Measurements from ENCODE around the gene NYNRIN. TPM values are rescaled to one million over a fixed set of nuclear protein-coding genes. Genes with fewer than 3 reads are reported as not detected.

Gene NYNRIN
- total and polyA plus RNA-seq, 2 donors (not counting 3 experiments of a cell fraction or from before 2014, with no cell fraction given) = 37.2 to 42.8 TPM

DNA sequence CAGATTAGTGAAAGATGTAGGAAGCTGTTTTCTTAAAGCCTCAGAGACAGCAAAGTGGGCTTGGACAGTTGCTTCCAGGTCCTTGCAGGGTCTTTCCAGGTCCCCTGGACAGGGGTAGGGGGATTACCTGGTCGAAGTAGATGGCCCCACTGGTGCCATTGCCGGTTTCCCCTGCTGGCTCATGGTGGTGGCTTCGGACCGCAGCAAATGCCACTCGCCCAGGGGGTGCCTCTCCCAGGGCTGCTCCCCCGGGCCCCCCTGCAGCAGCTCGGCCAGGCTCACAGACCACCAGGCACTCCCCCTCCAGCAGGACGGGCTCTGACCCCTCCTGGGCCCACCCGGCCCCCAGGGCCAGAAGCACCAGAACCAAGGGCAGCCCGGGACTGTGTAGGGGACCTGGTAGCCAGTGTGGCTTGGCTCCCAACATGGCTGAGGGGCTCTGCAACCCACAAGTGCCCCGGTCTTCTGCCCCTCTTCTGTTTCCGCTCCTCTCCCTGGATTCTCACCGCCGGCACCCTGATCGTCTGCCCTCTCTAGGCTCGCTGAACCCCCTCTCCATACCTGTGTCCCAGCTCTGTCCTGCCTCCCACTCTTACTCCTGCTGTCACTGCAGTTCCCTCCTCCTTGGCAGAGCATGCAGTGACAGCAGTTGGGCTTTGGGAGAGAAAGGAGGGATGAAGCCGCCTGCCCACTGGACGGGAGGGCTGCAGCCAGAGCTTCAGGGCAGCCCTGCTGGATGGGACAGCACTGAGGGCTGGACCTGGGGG lies 30.0 kb downstream of the NYNRIN start:
- H3K79me2 ChIP-seq (ENCODE audit: control insufficient read depth, insufficient read depth, low read length) = peaks cover 23% of the 10 kb centered on the region
- no peaks in the 10 kb centered on the region for H3K9me1 ChIP-seq (replicated peaks; ENCODE audit: control insufficient read depth, extremely low read depth, insufficient read depth, low read length)
- ChIA-PET POLR2A (no interaction called here), CTCF (interaction anchor here (0.8 to 10.2 kb wide), 4 partner anchors 15 to 98 kb away, joined by 4 to 811 read pairs (median 6); partner anchors contain the start of genes ADCY4 and RIPK3)
- H3K36me3 ChIP-seq (ENCODE audit: control insufficient read depth in 2 of 2, extremely low read depth in 1 of 2, insufficient read depth in 2 of 2, low read length in 2 of 2) = peaks cover 7 to 14% of the 10 kb centered on the region in 2 experiments
- no peaks in the 10 kb centered on the region for H3K27me3 ChIP-seq (ENCODE audit: control insufficient read depth in 2 of 2, insufficient read depth in 2 of 2, low read length in 2 of 2)
- FAIRE-seq = no peak
- H4K20me1 ChIP-seq (replicated peaks; ENCODE audit: control insufficient read depth, extremely low read depth, insufficient read depth, low read length) = no peaks in the 10 kb centered on the region
- H3K4me3 ChIP-seq (replicated peaks in 1 of 3; ENCODE audit: insufficient read depth in 1 of 3, low read depth in 1 of 3, low read length in 3 of 3) = no peak overlapping the region
- peaks cover 66% of the 10 kb centered on the region for H3K4me1 ChIP-seq (ENCODE audit: control insufficient read depth, extremely low read depth, insufficient read depth, low read length)
- DNase-seq (ENCODE audit: low read depth, low spot score) = no peak
- no peak for TF ChIP-seq EZH2 (IDR thresholded peaks at IDR 0.05; ENCODE audit: borderline replicate concordance, low read depth, low read length, severe bottlenecking)
- no peak for TF ChIP-seq JUN (IDR thresholded peaks at IDR 0.05; ENCODE audit: borderline replicate concordance, insufficient read depth, insufficient read length, low read depth)
- TF ChIP-seq, protein P1, sequence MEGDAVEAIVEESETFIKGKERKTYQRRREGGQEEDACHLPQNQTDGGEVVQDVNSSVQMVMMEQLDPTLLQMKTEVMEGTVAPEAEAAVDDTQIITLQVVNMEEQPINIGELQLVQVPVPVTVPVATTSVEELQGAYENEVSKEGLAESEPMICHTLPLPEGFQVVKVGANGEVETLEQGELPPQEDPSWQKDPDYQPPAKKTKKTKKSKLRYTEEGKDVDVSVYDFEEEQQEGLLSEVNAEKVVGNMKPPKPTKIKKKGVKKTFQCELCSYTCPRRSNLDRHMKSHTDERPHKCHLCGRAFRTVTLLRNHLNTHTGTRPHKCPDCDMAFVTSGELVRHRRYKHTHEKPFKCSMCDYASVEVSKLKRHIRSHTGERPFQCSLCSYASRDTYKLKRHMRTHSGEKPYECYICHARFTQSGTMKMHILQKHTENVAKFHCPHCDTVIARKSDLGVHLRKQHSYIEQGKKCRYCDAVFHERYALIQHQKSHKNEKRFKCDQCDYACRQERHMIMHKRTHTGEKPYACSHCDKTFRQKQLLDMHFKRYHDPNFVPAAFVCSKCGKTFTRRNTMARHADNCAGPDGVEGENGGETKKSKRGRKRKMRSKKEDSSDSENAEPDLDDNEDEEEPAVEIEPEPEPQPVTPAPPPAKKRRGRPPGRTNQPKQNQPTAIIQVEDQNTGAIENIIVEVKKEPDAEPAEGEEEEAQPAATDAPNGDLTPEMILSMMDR (IDR thresholded peaks at IDR 0.05; ENCODE audit: extremely low read depth in 1 of 2, insufficient read depth in 1 of 2, low read depth in 1 of 2, low read length in 2 of 2) = no peak
- TF ChIP-seq MYC (IDR thresholded peaks at IDR 0.05; ENCODE audit: low read depth, low read length) = no peak
- no peak for TF ChIP-seq POLR2AphosphoS5 (IDR thresholded peaks at IDR 0.05; ENCODE audit: insufficient read depth, low read depth, low read length)
- no peak for TF ChIP-seq POLR2A (IDR thresholded peaks at IDR 0.05; ENCODE audit: low read depth, low read length)
- no peak for TF ChIP-seq MAX (IDR thresholded peaks at IDR 0.05; ENCODE audit: insufficient read depth, insufficient read length)
- no peak for TF ChIP-seq FOS (IDR thresholded peaks at IDR 0.05; ENCODE audit: borderline replicate concordance, insufficient read depth, low read length)
- TF ChIP-seq GATA2 (IDR thresholded peaks at IDR 0.05; ENCODE audit: insufficient read depth, insufficient read length, low read depth, low read length) = no peak
- H2AFZ ChIP-seq (ENCODE audit: low read depth, low read length) = no peak overlapping the region
- no TSS peak for BruUV-seq (replicated peaks)
- intact Hi-C loops (cut with micrococcal nuclease) (no loop called here), dilution Hi-C loops (cut with MboI; ENCODE audit: extremely low pct_ligation_motif_present, low sequenced_read_pairs) (no loop called here)
- no peaks in the 10 kb centered on the region for H3K9me3 ChIP-seq (replicated peaks; ENCODE audit: control insufficient read depth, insufficient read depth, low read length)
- no peak overlapping the region for H3K4me2 ChIP-seq (ENCODE audit: insufficient read depth, low read length)
- peak overlapping the region; percentile 95 for H3K9ac ChIP-seq (replicated peaks; ENCODE audit: extremely low read depth, insufficient read depth, low read length)
- H3K27ac ChIP-seq (ENCODE audit: insufficient read depth, low read depth, low read length) = peak overlapping the region; percentile 94

Measured in endothelial cell of umbilical vein (primary cell).